Measurements from ENCODE around the gene ACTG1.

The ACTG1 gene

GRCh38 chr17:81556175-81556691 lies 43.6 kb upstream of the ACTG1 start:
- no peak for ATAC-seq
- TF ChIP-seq GLIS3 (CRISPR knock-in tag; IDR thresholded peaks at IDR 0.05) = no peak
- TF ChIP-seq ZNF565 (CRISPR knock-in tag; conservative IDR thresholded peaks at IDR 0.05; ENCODE audit: low read depth) = no peak
- TF ChIP-seq CSRNP3 (CRISPR knock-in tag; IDR thresholded peaks at IDR 0.05) = no peak
- TF ChIP-seq CSDC2 (CRISPR knock-in tag; IDR thresholded peaks at IDR 0.05) = no peak
- TF ChIP-seq SNAI2 (CRISPR knock-in tag; IDR thresholded peaks at IDR 0.05) = no peak
- no peak for TF ChIP-seq ZFP3 (CRISPR knock-in tag; IDR thresholded peaks at IDR 0.05)
- TF ChIP-seq ZC3H10 (CRISPR knock-in tag; IDR thresholded peaks at IDR 0.05) = no peak
- TF ChIP-seq PATZ1 (CRISPR knock-in tag; IDR thresholded peaks at IDR 0.05; ENCODE audit: borderline replicate concordance) = no peak
- TF ChIP-seq BACH2 (CRISPR knock-in tag; IDR thresholded peaks at IDR 0.05; ENCODE audit: borderline replicate concordance) = no peak
- no peak for TF ChIP-seq TSHZ2 (CRISPR knock-in tag; IDR thresholded peaks at IDR 0.05)
- TF ChIP-seq POU6F1 (CRISPR knock-in tag; IDR thresholded peaks at IDR 0.05; ENCODE audit: borderline replicate concordance, low read depth) = no peak
- no peak for TF ChIP-seq TOX (CRISPR knock-in tag; IDR thresholded peaks at IDR 0.05; ENCODE audit: borderline replicate concordance)
- no peak for TF ChIP-seq OSR1 (CRISPR knock-in tag; IDR thresholded peaks at IDR 0.05)
- no peak for TF ChIP-seq TCF4 (CRISPR knock-in tag; IDR thresholded peaks at IDR 0.05; ENCODE audit: borderline replicate concordance)
- TF ChIP-seq ESRRG (CRISPR knock-in tag; IDR thresholded peaks at IDR 0.05) = no peak
- no peak for TF ChIP-seq ZNF8 (CRISPR knock-in tag; IDR thresholded peaks at IDR 0.05)
- TF ChIP-seq CREB5 (CRISPR knock-in tag; IDR thresholded peaks at IDR 0.05; ENCODE audit: low read depth) = no peak
- no peak for TF ChIP-seq ZNF70 (CRISPR knock-in tag; IDR thresholded peaks at IDR 0.05)
- TF ChIP-seq ZFP30 (CRISPR knock-in tag; IDR thresholded peaks at IDR 0.05) = no peak

- TF ChIP-seq CSDC2 (CRISPR knock-in tag; IDR thresholded peaks at IDR 0.05) (no peak), ZFP30 (CRISPR knock-in tag; IDR thresholded peaks at IDR 0.05) (no peak)
- ATAC-seq = peak; percentile 65
These were observed 41.1 kb upstream of the ACTG1 start for GRCh38 chr17:81553616-81554181.

GRCh38 chr17:81553018-81553615 lies 40.5 kb upstream of the ACTG1 start:
- ATAC-seq = peak; percentile 82
- no peak for TF ChIP-seq ZNF8 (CRISPR knock-in tag; IDR thresholded peaks at IDR 0.05)
- no peak for TF ChIP-seq TCF4 (CRISPR knock-in tag; IDR thresholded peaks at IDR 0.05; ENCODE audit: borderline replicate concordance)
- TF ChIP-seq BACH2 (CRISPR knock-in tag; IDR thresholded peaks at IDR 0.05; ENCODE audit: borderline replicate concordance) = no peak
- TF ChIP-seq ESRRG (CRISPR knock-in tag; IDR thresholded peaks at IDR 0.05) = no peak
- no peak for TF ChIP-seq CSDC2 (CRISPR knock-in tag; IDR thresholded peaks at IDR 0.05)
- TF ChIP-seq ZFP3 (CRISPR knock-in tag; IDR thresholded peaks at IDR 0.05) = no peak
- TF ChIP-seq SNAI2 (CRISPR knock-in tag; IDR thresholded peaks at IDR 0.05) = no peak
- TF ChIP-seq PATZ1 (CRISPR knock-in tag; IDR thresholded peaks at IDR 0.05; ENCODE audit: borderline replicate concordance) = no peak
- no peak for TF ChIP-seq PPARA (CRISPR knock-in tag; IDR thresholded peaks at IDR 0.05; ENCODE audit: borderline replicate concordance)
- TF ChIP-seq ZFP30 (CRISPR knock-in tag; IDR thresholded peaks at IDR 0.05) = no peak
- no peak for TF ChIP-seq CSRNP3 (CRISPR knock-in tag; IDR thresholded peaks at IDR 0.05)
- no peak for TF ChIP-seq ZNF70 (CRISPR knock-in tag; IDR thresholded peaks at IDR 0.05)
- TF ChIP-seq ISL1 (CRISPR knock-in tag; IDR thresholded peaks at IDR 0.05) = no peak
- no peak for TF ChIP-seq TOX (CRISPR knock-in tag; IDR thresholded peaks at IDR 0.05; ENCODE audit: borderline replicate concordance)
- TF ChIP-seq GLIS3 (CRISPR knock-in tag; IDR thresholded peaks at IDR 0.05) = no peak
